GM19328 (cell line): Measurements from ENCODE around the gene BRD1.

ENCODE experiments used
- ATAC-seq: cut with Tn5 transposase; IDR thresholded peaks from one replicate; pipeline ENCODE4 v1.9.1; 2021; ENCODE audit warnings: mild to moderate bottlenecking, moderate library complexity; ENCODE audit not compliant: unreplicated experiment

The BRD1 gene

DNA sequence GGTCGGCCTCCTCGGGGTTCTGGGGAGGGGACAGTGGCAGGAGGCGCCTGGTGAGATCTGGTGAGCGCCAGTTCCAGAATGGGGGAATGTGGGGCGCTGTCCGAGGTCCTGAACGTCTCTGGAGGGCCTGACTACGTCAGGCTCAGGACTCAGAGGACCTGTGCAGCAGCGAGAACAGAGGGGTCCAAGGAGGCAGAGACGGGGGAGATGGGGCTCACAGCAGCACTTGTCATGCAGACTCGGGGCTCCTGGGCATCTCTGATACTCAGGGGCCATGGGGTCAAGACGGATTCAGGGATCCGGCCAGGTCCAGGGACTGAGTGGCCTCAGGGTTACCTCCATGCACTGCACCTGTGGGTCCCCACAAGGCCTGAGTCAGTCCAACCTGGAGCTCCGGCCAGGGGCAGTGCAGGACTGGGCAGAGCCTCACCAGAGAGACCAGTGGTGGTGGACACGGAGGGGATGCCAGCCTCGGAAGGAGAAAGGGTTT, 92.2 kb downstream of the BRD1 start:
- ATAC-seq = no peak

GRCh38 chr22:49734882-49735281, 92.8 kb downstream of the BRD1 start:
- ATAC-seq = no peak

- no peak for ATAC-seq
Observed at GRCh38 chr22:49734390-49734789, 93.3 kb downstream of the BRD1 start.

DNA sequence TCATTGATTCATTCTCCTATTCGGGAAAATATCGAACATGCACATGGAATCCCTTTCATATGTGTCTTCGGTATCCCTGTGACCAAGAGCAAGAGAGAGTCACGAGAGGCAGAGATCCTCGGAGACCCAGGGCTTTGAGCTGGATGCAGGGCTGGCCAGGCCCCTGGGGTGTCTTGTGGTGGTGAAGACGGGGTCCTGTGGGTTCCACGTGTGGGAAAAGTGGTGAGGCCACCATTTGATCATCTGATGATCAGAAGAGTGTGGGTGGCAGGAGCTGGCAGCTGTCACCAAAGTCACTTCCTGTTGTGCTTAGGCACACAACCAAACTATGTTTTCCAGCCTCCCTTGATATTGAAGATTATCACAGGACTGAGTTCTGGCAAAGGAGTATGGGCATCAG, 94.0 kb downstream of the BRD1 start:
- ATAC-seq = no peak

GRCh38 chr22:49730656-49731055, 97.0 kb downstream of the BRD1 start:
- no peak for ATAC-seq

- no peak for ATAC-seq
Observed at GRCh38 chr22:49728570-49729271, 99.0 kb downstream of the BRD1 start.

GRCh38 chr22:49727881-49728569, 99.6 kb downstream of the BRD1 start:
- ATAC-seq = no peak

DNA sequence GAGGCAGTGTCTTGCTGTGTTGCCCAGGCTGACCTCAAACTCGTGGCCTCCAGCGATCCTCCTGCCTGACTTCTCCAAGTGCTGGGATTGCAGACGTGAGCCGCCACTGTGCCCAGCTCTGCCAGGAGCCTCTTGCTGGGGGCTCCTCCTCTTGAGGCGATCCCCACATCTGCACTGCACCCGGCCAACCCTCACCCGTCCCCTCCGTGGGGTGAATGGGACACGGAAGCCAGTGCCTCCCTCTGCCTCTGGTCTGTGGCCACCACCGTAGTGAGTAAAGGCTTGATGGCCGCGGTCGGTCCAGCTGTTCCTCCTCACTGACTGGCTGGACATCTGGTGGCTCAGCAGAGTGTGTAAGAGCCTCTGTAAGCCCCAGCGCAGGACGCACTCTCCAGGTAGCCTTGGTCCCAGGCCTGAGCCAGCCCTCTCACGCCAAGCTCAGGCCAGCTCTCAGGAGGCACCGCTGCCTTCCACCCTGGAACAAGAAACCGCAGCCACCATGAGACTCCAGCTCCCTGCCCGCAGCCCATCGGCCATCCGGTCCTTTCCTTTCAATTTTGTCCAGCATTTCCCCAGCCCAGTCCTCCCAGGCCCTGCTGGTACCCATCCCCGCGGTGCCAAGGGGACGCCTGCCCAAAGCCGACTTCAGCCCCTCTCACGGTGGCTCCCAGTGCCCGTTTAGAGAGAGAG, 100.3 kb downstream of the BRD1 start:
- no peak for ATAC-seq

DNA sequence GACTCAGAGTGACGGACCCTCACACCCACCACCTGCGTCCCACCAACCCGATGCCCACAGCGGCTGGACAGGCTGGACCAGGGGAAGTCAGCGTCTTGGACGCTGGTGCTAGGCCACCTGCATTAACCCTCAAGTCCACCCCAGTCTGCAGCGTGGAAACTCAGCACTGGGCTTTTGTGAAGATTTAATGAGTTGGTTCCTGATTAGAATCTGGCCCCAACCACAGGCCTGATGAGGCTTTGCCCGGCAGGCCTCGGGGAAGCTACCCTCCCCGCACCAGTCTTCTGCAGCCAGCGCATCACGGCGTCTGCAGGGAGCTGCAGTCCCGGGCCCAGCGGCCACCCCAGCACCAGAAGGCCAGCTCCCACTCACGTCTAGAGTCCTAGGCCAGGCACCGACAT, 101.0 kb downstream of the BRD1 start:
- no peak for ATAC-seq

- ATAC-seq = no peak
Observed at GRCh38 chr22:49726022-49726681, 101.5 kb downstream of the BRD1 start.

GRCh38 chr22:49725516-49725915, 102.2 kb downstream of the BRD1 start:
- ATAC-seq = no peak

DNA sequence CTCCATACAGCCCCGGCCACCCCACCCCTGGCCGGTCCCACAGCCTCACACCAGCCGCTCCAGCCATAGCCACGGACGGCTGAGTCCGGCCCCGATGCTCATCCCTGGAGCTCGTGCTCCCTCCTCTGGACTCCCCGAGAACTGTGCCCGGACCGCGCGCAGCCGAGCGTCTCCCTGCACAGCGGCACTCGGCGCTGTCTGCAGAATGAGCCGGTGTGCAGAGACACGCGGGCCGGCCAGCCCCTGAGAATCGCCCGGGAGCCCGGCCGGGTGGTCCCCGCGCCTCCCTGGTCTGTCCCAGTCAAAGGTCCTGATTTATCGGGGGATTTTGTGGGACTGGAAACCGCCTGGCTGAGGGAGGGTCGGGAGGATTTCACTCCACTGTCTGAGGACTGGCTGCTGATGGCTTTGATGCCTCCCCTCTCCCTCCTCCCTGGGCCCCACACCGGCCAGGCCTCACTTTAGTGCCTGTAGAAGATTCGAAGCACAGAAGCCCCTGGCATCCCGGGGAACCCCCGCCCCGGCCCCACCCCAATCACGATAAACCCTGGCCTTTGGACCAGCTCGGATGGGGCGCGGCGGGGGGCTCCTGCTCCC, 102.7 kb downstream of the BRD1 start:
- no peak for ATAC-seq

DNA sequence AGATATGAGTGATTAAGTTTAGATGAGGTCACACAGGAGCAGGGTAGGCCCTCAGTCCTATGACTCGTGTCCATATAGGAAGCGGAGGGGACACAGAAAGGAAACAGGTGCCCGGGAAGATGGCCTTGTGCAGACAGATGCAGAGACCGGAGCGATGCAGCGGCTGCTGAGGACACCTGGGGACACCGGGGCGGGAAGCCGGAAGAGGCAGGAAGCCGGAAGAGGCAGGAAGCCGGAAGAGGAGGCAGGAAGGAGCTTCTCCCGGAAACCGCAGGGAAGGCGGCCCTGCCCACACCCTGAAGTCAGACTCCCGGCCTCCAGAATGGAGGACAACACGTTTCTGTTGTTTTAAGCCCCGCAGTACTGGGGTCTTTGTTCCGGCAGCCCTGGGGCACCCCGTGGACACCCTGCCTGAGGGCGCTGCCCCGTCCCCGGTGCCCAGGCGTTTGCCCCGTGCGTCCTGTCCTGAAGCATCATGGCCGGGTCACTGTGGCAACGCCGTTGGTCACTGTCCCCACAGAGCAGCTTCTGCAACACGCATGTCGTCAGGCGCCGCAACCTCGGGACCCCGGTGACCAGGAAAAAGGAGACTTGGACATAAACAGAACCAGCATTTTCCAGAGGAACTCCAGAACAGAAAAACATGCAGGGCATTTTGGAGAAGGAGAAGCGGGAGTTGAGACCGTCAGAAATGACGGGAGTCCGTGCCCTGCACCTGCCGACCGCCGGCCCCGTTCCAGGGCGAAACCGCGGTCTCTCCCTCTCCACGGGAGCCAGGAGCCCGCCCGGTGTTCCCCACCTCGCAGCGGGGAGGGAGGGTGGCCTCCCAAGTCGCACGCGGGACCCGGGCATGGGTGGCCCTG, 103.4 kb downstream of the BRD1 start:
- no peak for ATAC-seq

- ATAC-seq = no peak
Observed at GRCh38 chr22:49723478-49724029, 104.1 kb downstream of the BRD1 start.
